Measurements from ENCODE around the gene CCDC142. TPM values are rescaled to one million over a fixed set of nuclear protein-coding genes. Genes with fewer than 3 reads are reported as not detected.

The CCDC142 gene
- total and polyA plus RNA-seq, 9 of the 15 experiments (the other 6 are each of a cell fraction or from before 2014, with no cell fraction given): 0.55 to 11.7 (median 7.2) TPM

- TF ChIP-seq TSHZ1 (CRISPR knock-in tag; IDR thresholded peaks at IDR 0.05): no peak
- TF ChIP-seq, protein P1, sequence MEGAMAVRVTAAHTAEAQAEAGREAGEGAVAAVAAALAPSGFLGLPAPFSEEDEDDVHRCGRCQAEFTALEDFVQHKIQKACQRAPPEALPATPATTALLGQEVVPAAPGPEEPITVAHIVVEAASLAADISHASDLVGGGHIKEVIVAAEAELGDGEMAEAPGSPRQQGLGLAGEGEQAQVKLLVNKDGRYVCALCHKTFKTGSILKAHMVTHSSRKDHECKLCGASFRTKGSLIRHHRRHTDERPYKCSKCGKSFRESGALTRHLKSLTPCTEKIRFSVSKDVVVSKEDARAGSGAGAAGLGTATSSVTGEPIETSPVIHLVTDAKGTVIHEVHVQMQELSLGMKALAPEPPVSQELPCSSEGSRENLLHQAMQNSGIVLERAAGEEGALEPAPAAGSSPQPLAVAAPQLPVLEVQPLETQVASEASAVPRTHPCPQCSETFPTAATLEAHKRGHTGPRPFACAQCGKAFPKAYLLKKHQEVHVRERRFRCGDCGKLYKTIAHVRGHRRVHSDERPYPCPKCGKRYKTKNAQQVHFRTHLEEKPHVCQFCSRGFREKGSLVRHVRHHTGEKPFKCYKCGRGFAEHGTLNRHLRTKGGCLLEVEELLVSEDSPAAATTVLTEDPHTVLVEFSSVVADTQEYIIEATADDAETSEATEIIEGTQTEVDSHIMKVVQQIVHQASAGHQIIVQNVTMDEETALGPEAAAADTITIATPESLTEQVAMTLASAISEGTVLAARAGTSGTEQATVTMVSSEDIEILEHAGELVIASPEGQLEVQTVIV (CRISPR knock-in tag; IDR thresholded peaks at IDR 0.05; ENCODE audit: borderline replicate concordance): no peak
- TF ChIP-seq, protein P2, sequence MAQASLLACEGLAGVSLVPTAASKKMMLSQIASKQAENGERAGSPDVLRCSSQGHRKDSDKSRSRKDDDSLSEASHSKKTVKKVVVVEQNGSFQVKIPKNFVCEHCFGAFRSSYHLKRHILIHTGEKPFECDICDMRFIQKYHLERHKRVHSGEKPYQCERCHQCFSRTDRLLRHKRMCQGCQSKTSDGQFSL (CRISPR knock-in tag; IDR thresholded peaks at IDR 0.05): no peak
- TF ChIP-seq, protein P2 (tag; IDR thresholded peaks at IDR 0.05): no peak
- TF ChIP-seq SP2 (IDR thresholded peaks at IDR 0.05; ENCODE audit: extremely low read depth, low read depth, low read length, poor library complexity, severe bottlenecking): no peak
Measured at GRCh38 chr2:74425523-74425922, 57.3 kb downstream of the CCDC142 start (continued).

All from K562 (cell line).